Cortex of kidney (tissue), 1 donor: ENCODE measurements around the gene H3-3A.
"Not testable (repeated sequence)": the region's sequence is repeated elsewhere in the genome, so short reads cannot be mapped to it uniquely, and the experiment has no call there.

Experiments
- DNase-seq: peaks from one replicate; lab custom pipeline; 2025; lab: John Stamatoyannopoulos, UW

Gene H3-3A

GRCh38 chr1:226085675-226086285, 23.3 kb downstream of the H3-3A start:
- no peak for DNase-seq

- no peak for DNase-seq
Observed at GRCh38 chr1:226086776-226087175, 24.3 kb downstream of the H3-3A start.

- DNase-seq = no peak
Observed at GRCh38 chr1:226091461-226091860, 28.9 kb downstream of the H3-3A start.

GRCh38 chr1:226092048-226092820, 29.7 kb downstream of the H3-3A start:
- DNase-seq = not testable (repeated sequence)

GRCh38 chr1:226092965-226093364, 30.4 kb downstream of the H3-3A start:
- DNase-seq = no peak

GRCh38 chr1:226093621-226094020, 31.1 kb downstream of the H3-3A start:
- DNase-seq = no peak

GRCh38 chr1:226094451-226094850, 31.9 kb downstream of the H3-3A start:
- DNase-seq = no peak

GRCh38 chr1:226095286-226095685, 32.8 kb downstream of the H3-3A start:
- DNase-seq = no peak

GRCh38 chr1:226097866-226098625, 35.5 kb downstream of the H3-3A start:
- no peak for DNase-seq

- DNase-seq = no peak
Observed at GRCh38 chr1:226098870-226099835, 36.6 kb downstream of the H3-3A start.

- DNase-seq = no peak
Observed at GRCh38 chr1:226100436-226101391, 38.2 kb downstream of the H3-3A start.

GRCh38 chr1:226104671-226105121, 42.2 kb downstream of the H3-3A start:
- no peak for DNase-seq

GRCh38 chr1:226107471-226108460, 45.2 kb downstream of the H3-3A start:
- no peak for DNase-seq

- DNase-seq = no peak
Observed at GRCh38 chr1:226108935-226109828, 46.7 kb downstream of the H3-3A start.

- DNase-seq = no peak
Observed at GRCh38 chr1:226109829-226110248, 47.3 kb downstream of the H3-3A start.

GRCh38 chr1:226110249-226111097, 48.0 kb downstream of the H3-3A start:
- no peak for DNase-seq
